Activated CD8-positive, alpha-beta memory T cell treated with anti-CD3 and anti-CD28 coated beads for 36 hours (primary cell): ENCODE results near the gene SACS. TPM values are rescaled to one million over a fixed set of nuclear protein-coding genes. Genes with fewer than 3 reads are reported as not detected.
"Not testable (repeated sequence)": the region's sequence is repeated elsewhere in the genome, so short reads cannot be mapped to it uniquely, and the experiment has no call there.

Source experiments
- CTCF ChIA-PET: fragments of 350-600 bp; sonication (Branson Sonifier 250); formaldehyde crosslinking; loops from one replicate; lab custom pipeline; 2021; ENCODE audit warnings: antibody characterized with exemption; lab: Charles Lee
- POLR2A ChIA-PET: fragments of 350-600 bp; sonication (Branson Sonifier 250); formaldehyde crosslinking; loops from one replicate; lab custom pipeline; 2021; ENCODE audit warnings: antibody characterized with exemption; lab: Charles Lee
- total RNA-seq, 2 experiments: library from RNA; stranded (reverse); gene quantifications; one replicate each; pipeline ENCODE4 v1.2.3, GENCODE V29; 2021

SACS gene
- total RNA-seq, 2 experiments from 2014 or later, result 51.3 to 54.0 TPM

DNA sequence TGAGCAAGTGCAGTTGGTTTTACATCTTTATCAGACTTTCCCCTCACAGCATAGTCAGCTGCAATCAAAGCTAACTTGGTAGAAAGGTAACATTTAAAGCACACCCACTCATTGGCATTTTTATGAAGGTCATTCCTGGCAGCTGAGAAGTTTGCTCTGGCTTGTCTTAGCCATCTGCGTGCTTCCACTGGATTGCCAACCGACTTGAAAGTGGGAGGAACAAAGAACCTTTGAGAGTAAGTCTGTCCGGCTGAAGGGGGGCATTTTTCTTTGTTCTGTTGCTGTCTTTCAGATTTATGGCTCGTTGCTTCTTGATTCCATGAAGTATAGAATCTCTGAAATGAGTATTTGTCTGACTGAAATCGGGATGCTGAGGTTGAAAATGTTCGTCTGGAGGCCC lies 103.1 kb downstream of the SACS start:
- POLR2A ChIA-PET, result no interaction called here
- CTCF ChIA-PET, result no interaction called here

DNA sequence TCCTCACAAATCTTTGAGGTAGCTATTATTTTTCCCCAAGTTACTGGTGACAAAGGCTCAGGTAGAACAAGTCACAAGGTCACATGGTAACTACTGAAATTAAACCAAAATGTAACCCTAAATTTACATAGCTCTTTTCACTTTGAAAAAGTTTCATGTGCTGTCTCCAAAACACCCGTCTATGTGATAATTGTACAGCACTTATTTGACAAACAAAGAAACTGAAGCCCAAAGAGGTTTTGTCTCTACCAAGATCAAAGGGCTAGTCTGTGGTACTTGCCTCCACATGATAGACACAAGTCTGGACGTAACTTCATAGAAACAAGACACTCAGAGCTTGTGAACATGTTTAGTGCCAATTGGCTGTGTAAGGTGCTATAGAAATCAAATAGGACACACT lies 108.3 kb downstream of the SACS start:
- POLR2A ChIA-PET, result no interaction called here
- CTCF ChIA-PET, result no interaction called here

DNA sequence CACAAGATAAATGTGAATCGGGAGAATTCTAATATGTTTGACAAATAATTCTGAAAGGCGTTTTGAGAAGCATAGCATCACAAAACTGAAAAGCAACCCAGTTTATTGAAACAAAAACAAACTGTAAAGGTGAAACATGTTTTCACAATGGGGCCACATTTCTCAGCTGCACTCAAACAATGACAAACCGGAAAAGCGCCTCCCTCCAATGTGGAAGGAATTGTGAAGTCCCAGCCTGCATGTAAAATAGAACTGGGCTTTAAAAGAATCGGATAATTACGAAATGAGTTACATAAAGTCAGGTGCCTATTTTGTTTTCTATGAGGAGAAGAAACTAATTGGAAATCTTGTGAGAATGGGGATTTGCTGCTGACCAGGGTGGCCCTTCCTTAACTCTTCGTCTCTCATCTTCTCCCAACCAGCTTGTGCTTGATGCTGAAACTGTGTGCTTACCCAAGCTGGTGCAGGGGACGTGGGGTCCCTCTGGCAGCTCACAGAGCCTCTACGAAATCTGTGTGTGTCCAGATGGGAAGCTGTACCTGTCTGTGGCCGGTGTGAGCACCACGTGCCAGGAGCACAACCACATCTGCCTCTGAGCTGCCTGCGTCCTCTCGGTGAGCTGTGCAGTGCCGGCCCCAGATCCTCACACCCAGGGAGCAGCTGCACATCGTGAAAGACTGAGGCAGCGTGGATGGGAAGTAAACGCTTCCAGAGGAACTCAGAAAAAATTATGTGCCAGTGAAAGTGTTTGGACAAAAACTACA lies 109.4 kb downstream of the SACS start:
- ChIA-PET POLR2A (no interaction called here), CTCF (no interaction called here)

DNA sequence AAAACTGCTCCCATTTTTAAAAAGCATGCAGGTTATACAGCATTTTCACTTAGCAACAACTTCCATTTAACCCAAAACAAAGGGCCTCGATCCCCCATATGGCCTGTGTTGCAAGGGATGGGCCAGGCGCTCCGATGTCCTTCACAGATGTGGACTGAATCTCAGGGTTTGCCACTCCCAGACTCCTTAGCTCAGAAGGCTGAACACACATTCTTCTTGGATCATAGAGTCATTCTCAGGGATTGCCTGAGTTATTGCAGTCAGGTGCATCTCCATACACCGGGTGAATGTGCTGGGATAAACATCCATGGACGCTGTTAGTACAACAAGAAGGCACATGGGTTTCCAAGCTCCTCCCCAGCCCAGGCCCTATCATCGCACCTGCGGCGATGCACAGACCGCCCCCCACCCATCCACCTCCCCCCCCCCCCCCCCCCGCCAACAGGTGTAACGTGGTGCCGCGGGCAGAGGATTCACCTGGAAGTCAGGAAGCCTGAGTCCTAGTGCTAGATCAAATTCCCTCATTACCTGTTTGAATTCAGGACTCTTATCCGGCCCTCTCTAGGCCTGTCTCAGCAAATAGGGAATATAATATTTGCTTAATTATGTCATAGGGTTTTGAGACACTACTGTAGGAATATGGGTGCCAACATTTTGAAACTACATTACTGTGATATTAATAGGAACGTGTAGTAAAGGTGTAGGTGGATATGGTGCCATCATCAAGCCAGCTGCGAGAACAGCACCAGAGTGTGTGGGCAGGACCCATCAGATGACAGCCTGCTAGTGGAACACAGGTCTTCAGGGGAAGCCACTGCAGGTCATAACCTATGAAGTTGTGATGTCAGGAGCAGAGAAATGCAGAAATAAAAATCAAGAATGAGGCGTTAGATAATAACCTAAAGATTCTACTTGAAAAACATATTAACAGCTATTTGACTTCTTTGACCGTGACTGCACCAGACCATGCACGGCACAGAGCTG lies 110.9 kb downstream of the SACS start:
- ChIA-PET CTCF (interaction anchor here (1.6 kb wide), 1 partner anchor 106 kb away, joined by 3 read pairs; no protein-coding TSS in a partner anchor), POLR2A (no interaction called here)

DNA sequence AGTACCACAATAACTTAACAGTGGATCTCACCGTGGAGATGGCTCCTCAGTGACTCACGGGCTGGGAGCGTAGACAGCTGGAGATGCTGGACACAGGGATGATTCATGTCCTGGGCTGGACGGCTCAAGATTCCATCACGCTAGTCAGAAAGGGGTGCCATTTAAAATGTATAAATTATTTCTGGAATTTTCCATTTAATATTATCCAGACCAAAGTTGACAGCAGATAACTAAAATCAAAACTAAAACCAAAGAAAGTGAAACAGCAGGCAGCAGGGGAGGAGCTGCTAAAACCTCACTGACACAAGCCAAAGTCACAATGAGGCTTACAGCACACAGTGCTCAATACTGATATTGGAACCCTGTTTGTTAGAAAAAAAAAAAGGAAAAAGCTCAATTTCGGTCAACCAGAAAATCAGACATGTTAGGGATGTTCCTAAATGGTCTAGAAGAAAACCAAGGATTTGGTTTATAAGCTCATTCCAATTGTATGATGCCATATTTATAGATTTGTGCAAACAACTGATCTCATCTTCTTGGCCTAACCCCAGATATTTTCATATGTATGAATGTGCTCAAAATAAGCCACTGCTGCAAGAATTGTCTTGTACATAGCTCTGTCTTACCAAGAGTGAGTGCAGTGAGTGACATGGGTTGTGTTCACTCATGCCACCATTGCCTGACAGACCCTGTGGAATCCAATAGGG lies 111.8 kb downstream of the SACS start:
- CTCF ChIA-PET, result interaction anchor here (1.6 kb wide), 1 partner anchor 107 kb away, joined by 3 read pairs; no protein-coding TSS in a partner anchor
- POLR2A ChIA-PET, result no interaction called here

DNA sequence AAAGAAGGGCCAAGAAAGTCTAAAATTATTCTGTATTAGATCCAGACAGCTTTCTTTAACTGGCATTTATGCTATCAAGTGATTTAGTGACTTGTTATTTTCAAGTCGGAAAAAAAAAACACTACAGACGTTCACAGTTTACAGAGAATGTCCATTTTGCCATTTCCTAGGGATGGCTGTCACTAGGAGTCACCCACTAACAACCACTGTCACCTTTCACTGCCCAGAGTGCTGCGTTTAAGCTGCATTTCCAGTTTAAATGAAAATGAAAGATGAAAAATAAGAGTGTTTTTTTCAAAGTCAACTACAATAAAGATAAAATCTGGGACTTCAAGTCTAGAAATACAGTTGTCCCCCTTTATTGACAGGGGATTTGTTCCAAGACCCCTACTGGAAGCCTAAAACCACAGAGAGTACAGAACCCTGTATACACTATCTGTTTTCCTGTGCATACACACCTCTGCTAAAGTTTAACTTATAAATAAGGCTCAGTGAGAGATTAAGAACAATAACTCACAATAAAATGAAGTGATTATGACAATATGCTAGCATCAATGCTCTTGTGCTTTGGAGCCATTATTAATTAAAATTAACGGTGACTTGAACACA lies 112.5 kb downstream of the SACS start:
- POLR2A ChIA-PET, result interaction anchor here (0.7 kb wide), 1 partner anchor 38 kb away, joined by 6 read pairs; no protein-coding TSS in a partner anchor
- CTCF ChIA-PET, result interaction anchor here (1.6 kb wide), 1 partner anchor 107 kb away, joined by 3 read pairs; no protein-coding TSS in a partner anchor

DNA sequence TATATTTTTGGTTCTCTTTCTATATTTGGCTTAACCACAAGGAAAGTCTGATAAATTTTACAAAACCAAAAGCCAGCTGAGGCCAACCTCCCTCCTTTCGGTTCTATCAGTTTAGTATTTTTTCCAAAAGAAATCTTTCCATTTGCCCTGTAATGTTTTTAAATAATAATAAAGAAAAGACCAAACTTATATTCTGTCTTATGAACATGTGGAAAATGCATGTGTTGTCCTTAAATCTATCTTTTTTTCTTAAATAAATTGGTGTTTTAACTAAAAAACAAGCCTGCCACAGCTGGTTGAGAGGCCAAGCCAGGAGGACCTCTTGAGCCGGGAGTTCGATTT lies 113.6 kb downstream of the SACS start:
- POLR2A ChIA-PET, result no interaction called here
- CTCF ChIA-PET, result no interaction called here

DNA sequence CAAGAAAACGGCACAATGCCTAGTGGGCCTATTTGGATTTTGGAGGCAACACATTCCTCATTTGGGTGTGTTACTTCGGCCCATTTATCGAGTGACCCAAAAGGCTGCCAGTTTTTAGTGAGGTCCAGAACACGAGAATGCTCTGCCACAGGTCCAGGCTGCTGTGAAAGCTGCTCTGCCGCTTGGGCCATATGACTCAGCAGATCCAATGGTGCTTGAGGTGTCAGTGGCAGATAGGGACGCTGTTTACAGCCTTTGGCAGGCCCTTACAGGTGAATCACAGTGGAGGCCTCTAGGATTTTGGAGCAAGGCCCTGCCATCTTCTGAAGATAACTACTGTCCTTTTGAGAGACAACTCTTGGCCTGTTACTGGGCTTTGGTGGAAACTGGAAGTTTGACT lies 118.7 kb downstream of the SACS start:
- POLR2A ChIA-PET, CTCF ChIA-PET: not testable (repeated sequence)

DNA sequence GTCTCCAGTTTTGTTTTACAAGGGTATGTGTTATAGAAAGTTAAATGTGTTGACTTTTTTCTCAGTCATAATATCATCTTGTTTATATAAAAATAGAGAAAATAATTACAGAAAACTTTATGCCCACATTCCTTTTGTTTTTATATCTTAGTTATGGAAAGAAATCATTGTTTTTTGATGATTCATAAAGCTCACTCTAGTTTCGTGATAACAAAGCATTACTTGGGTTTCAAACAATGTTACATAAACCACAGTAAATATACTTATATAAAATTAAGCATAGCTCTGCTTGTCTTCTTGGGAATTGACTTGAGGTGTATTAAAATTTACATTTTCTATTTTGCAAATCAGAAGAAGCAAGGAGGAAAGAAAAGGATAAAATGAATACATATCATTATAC lies 140.9 kb downstream of the SACS start:
- POLR2A ChIA-PET, result no interaction called here
- CTCF ChIA-PET, result no interaction called here

DNA sequence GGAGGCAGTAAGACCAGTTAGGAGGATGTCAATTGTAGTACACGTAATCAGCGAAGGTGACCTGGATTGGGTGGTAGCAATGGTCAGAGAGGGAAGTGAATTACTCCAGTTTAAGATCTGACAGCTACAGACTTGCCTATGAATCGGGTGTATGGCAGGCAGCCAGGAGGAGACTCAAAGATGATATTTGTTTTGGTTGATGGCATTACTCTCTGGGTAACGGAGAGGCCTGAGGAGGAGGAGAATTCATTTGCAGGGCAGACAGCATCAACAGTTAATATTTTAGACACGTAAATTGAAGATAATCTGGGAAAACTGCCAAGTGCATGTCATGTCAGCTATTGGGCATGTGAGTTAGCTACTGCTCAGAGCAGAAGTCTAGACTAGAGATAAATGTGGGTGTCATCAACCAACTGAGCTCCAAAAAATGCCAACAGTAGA lies 143.6 kb downstream of the SACS start:
- ChIA-PET CTCF (no interaction called here), POLR2A (no interaction called here)

DNA sequence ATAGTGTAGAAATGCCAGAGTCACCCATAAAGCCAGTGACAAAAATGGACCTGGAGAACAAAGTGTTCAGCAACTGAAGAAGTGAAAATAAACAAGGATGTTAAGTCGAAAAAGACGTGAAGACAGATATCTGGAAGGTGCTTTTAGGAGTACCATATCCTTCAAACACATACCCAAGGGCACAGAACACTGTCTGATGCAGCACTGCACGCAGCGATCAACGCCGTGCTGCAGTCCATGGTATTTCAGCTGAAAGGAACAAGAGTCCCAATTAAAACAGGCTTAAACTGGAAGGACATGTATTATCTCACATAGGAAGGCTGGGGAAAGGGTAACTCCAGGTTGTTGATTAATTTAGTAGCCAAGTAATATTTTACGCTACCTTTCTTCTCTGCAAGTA lies 144.5 kb downstream of the SACS start:
- POLR2A ChIA-PET, result no interaction called here
- CTCF ChIA-PET, result no interaction called here

DNA sequence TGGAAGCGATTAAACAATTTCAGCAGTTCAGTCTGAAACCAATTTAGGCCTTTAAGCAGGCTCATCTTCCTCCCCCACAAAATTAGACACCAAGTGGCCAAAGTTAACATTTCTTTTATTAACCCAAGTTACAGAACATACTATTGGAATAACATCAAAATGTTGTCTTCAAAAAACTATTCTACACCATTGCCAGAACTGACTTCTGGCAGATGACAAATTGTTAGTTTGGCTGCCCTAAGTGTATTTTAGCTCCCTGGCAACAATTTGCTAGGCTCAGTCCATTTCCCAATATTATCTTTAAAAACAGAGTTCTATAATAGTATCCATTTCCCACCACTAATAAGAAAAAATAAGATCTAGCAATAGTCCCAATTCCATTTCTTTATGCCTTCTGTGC lies 144.9 kb downstream of the SACS start:
- CTCF ChIA-PET, result no interaction called here
- POLR2A ChIA-PET, result no interaction called here

DNA sequence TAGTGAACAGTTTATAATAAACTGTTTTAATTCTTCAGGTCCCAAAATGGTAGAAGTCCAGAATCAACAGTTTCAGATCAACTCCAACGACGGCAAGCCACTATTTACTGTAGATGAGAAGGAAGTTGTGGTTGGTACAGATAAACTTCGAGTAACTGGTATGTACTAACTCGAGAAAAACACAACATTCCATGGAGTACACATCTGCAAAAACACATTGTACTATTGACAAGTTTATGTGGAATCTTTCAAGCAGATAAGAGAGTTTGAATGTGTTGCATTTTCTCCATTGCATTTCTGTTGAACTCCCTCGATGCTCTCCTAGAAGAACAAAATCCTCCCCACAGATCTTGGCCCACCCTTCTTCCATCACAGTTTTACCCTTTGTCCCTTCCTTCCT lies 154.2 kb downstream of the SACS start:
- ChIA-PET CTCF (no interaction called here), POLR2A (no interaction called here)

Other genes starting within 250 kb of the SACS start
- gene TNFRSF19, start 136.7 kb upstream of the SACS start, total RNA-seq, result not detected